ENCODE measurements around the gene GDI2.
"Not testable (repeated sequence)": the region's sequence is repeated elsewhere in the genome, so short reads cannot be mapped to it uniquely, and the experiment has no call there.

The GDI2 gene

GRCh38 chr10:5827841-5828240, 14.6 kb upstream of the GDI2 start:
- DNase-seq (ENCODE audit: low read depth in 2 of 2) = no peak

GRCh38 chr10:5826511-5826910, 13.3 kb upstream of the GDI2 start:
- DNase-seq (ENCODE audit: low read depth in 2 of 2) = not testable (repeated sequence)

GRCh38 chr10:5818894-5819293, 5.7 kb upstream of the GDI2 start:
- DNase-seq (ENCODE audit: low read depth in 2 of 2) = no peak

- DNase-seq (ENCODE audit: low read depth in 2 of 2) = no peak
These were observed 4.8 kb upstream of the GDI2 start for GRCh38 chr10:5818048-5818331.

- DNase-seq (ENCODE audit: low read depth in 2 of 2) = no peak
These were observed 4.3 kb upstream of the GDI2 start for GRCh38 chr10:5817322-5818047.

- DNase-seq (ENCODE audit: low read depth in 2 of 2) = no peak
These were observed 2.9 kb upstream of the GDI2 start for GRCh38 chr10:5816170-5816569.

GRCh38 chr10:5814110-5815107, 1.2 kb upstream of the GDI2 start:
- no peak for DNase-seq (ENCODE audit: low read depth in 2 of 2)

- no peak for DNase-seq (ENCODE audit: low read depth in 2 of 2)
These were observed 218 bp downstream of the GDI2 start for GRCh38 chr10:5813091-5813340.

- peak in 1 of 2 donors; percentile 41 for DNase-seq (ENCODE audit: low read depth in 2 of 2)
These were observed 747 bp downstream of the GDI2 start for GRCh38 chr10:5812283-5813090.

- DNase-seq (ENCODE audit: low read depth in 2 of 2) = no peak
These were observed 1.8 kb downstream of the GDI2 start for GRCh38 chr10:5811387-5811821.

GRCh38 chr10:5810225-5810624, 3.0 kb downstream of the GDI2 start:
- no peak for DNase-seq (ENCODE audit: low read depth in 2 of 2)

- DNase-seq (ENCODE audit: low read depth in 2 of 2) = no peak
These were observed 3.6 kb downstream of the GDI2 start for GRCh38 chr10:5809527-5810154.

GRCh38 chr10:5808783-5809392, 4.3 kb downstream of the GDI2 start:
- not testable (repeated sequence) for DNase-seq (ENCODE audit: low read depth in 2 of 2)

GRCh38 chr10:5806745-5807144, 6.5 kb downstream of the GDI2 start:
- no peak for DNase-seq (ENCODE audit: low read depth in 2 of 2)

- DNase-seq (ENCODE audit: low read depth in 2 of 2) = no peak
These were observed 7.5 kb downstream of the GDI2 start for GRCh38 chr10:5805711-5806110.

- no peak for DNase-seq (ENCODE audit: low read depth in 2 of 2)
These were observed 8.0 kb downstream of the GDI2 start for GRCh38 chr10:5805260-5805659.

GRCh38 chr10:5804386-5804785, 8.8 kb downstream of the GDI2 start:
- DNase-seq (ENCODE audit: low read depth in 2 of 2) = no peak

GRCh38 chr10:5800782-5801181, 12.5 kb downstream of the GDI2 start:
- DNase-seq (ENCODE audit: low read depth in 2 of 2) = no peak

- DNase-seq (ENCODE audit: low read depth in 2 of 2) = no peak
These were observed 19.0 kb downstream of the GDI2 start for GRCh38 chr10:5794236-5794635.

- no peak for DNase-seq (ENCODE audit: low read depth in 2 of 2)
These were observed 23.6 kb downstream of the GDI2 start for GRCh38 chr10:5789626-5790025.

GRCh38 chr10:5788969-5789368, 24.3 kb downstream of the GDI2 start:
- no peak for DNase-seq (ENCODE audit: low read depth in 2 of 2)

- no peak for DNase-seq (ENCODE audit: low read depth in 2 of 2)
These were observed 29.9 kb downstream of the GDI2 start for GRCh38 chr10:5783300-5783699.

All from stimulated activated CD8-positive, alpha-beta memory T cell treated with anti-CD3 and anti-CD28 coated beads, Interleukin-7, amount 100 ng/mL, for 4 hours (primary cell).